ENCODE results near the gene SCD.

DNA sequence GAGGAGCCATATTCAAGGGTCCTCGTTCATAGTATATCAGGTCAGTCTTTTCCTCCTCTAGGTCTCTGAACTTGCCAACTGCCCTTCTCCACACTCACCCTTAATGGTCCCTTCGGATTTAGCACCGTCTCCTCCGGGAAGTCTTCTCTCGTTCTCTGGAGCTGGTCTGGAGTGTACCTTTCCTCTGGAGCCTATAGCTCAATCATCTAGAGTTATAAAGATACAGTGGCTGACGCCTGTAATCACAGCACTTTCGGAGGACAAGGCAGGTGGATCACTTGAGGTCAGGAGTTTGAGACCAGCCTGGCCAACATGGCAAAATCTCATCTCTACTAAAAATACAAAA, 4.4 kb upstream of the SCD start:
- TF ChIP-seq GATA3 (IDR thresholded peaks at IDR 0.05; ENCODE audit: low read depth, low read length) (no peak), GATA2 (IDR thresholded peaks at IDR 0.05; ENCODE audit: low read depth, low read length) (no peak)

All from SH-SY5Y (cell line).